HCT116 (cell line): ENCODE results near the gene ITGBL1. TPM values are rescaled to one million over a fixed set of nuclear protein-coding genes. Genes with fewer than 3 reads are reported as not detected.

Experiments used
- total RNA-seq: library from RNA; stranded (reverse); gene quantifications from one replicate; pipeline ENCODE4 v1.2.1, GENCODE V29; 2021; ENCODE audit not compliant: unreplicated experiment
- TF ChIP-seq, protein P1 (sequence below), 3 experiments: fragments of 200-600 bp in 1 of 3; sonication (generic) in 1 of 3; IDR thresholded peaks in 2 of 3; conservative IDR thresholded peaks in 1 of 3; 2 replicates each; pipeline ENCODE4 v1.5.1; 2012 to 2017; ENCODE audit warnings: low read depth in 2 of 3, low read length in 2 of 3, antibody characterized with exemption in 1 of 3, borderline replicate concordance in 1 of 3, control low read depth in 1 of 3, mild to moderate bottlenecking in 1 of 3, mixed read lengths in 1 of 3, mixed run types in 1 of 3, moderate library complexity in 1 of 3; ENCODE audit not compliant: insufficient read depth in 1 of 3

Gene ITGBL1
- total RNA-seq, 1 experiment from 2014 or later = 0.66 TPM

DNA sequence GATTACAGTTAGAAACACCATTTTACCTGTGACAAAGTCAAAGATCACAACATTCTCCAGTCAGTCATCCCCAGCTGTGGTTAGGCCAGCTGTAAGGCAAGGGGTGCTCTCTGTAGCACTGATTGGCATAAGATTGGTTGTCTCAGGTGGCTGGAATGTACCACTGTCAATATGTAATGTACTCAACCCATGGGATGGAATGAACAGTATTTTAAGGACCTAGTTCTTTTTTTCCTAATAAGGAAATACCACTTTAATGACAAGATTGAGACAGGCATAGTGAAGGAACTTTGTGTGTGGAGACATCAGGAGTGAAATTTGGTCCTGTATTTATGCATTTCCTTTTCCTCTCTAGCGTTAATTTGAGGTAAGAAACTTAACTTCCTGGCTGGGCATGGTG is 310.7 kb downstream of the ITGBL1 start (continued):
- TF ChIP-seq, protein P1, sequence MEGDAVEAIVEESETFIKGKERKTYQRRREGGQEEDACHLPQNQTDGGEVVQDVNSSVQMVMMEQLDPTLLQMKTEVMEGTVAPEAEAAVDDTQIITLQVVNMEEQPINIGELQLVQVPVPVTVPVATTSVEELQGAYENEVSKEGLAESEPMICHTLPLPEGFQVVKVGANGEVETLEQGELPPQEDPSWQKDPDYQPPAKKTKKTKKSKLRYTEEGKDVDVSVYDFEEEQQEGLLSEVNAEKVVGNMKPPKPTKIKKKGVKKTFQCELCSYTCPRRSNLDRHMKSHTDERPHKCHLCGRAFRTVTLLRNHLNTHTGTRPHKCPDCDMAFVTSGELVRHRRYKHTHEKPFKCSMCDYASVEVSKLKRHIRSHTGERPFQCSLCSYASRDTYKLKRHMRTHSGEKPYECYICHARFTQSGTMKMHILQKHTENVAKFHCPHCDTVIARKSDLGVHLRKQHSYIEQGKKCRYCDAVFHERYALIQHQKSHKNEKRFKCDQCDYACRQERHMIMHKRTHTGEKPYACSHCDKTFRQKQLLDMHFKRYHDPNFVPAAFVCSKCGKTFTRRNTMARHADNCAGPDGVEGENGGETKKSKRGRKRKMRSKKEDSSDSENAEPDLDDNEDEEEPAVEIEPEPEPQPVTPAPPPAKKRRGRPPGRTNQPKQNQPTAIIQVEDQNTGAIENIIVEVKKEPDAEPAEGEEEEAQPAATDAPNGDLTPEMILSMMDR (IDR thresholded peaks at IDR 0.05 in 2 of 3, conservative IDR thresholded peaks at IDR 0.05 in 1 of 3; ENCODE audit: borderline replicate concordance in 1 of 3, insufficient read depth in 1 of 3, low read depth in 2 of 3, low read length in 2 of 3) = no peak

Other genes with a start within 250 kb of the ITGBL1 start
- not detected for gene NALCN, start 36.2 kb upstream of the ITGBL1 start, total RNA-seq